Brain microvascular endothelial cell (primary cell): Measurements from ENCODE around the gene CDK16.
"Not testable (repeated sequence)": the region's sequence is repeated elsewhere in the genome, so short reads cannot be mapped to it uniquely, and the experiment has no call there.

ENCODE experiments used
- DNase-seq: peaks from one replicate; pipeline ENCODE4 v3.0.0-alpha.2; 2020
- H3K27ac ChIP-seq: fragments of 250-450 bp; sonication (Bioruptor Pico); 2 replicates; pipeline ENCODE4 v1.5.1; 2020; ENCODE audit warnings: mild to moderate bottlenecking, moderate library complexity
- H3K27me3 ChIP-seq: fragments of 250-450 bp; sonication (Bioruptor Pico); replicated peaks from 2 replicates; pipeline ENCODE4 v1.5.1; 2020; ENCODE audit warnings: mild to moderate bottlenecking
- H3K36me3 ChIP-seq: fragments of 250-450 bp; sonication (Bioruptor Pico); replicated peaks from 2 replicates; pipeline ENCODE4 v1.5.1; 2020; ENCODE audit warnings: mild to moderate bottlenecking
- H3K4me3 ChIP-seq: 2 replicates; pipeline ENCODE4 v1.5.1; 2011; ENCODE audit warnings: low read depth, mild to moderate bottlenecking, control low read depth, low read length, moderate library complexity
- CTCF ChIP-seq: IDR thresholded peaks from 2 replicates; pipeline ENCODE4 v1.5.1; 2011; ENCODE audit warnings: low read depth, mild to moderate bottlenecking, moderate library complexity, low read length, control low read depth, inconsistent platforms; ENCODE audit errors: missing control alignments
- in situ Hi-C: cut with HindIII; loops from 2 replicates; pipeline ENCODE4 v1.10.0; 2017; ENCODE audit warnings: low sequenced_read_pairs, low pct_ligation_motif_present

The CDK16 gene

DNA sequence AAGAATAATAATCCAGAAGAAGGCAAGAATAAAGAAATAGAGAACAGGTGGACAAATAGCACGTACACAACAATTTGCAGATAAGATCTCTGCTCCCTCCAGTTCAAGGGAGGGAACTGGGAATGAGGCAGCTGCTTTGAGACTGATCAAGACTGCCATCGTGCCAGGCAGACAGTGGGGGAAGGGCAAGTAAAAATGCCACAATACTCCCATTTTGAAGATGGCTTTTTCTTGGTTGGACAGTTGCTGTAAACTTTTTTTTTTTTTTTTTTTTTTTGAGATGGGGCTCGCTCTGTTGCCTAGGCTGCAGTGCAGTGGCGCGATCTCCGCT lies 31.5 kb downstream of the CDK16 start:
- Histone ChIP-seq H3K4me3 (no peak overlapping the region), H3K27me3 (no peaks in the 10 kb centered on the region), H3K27ac (no peak overlapping the region), H3K36me3 (peaks cover 7% of the 10 kb centered on the region)
- no peak for TF ChIP-seq CTCF
- DNase-seq: no peak
- in situ Hi-C loops: no loop called here

DNA sequence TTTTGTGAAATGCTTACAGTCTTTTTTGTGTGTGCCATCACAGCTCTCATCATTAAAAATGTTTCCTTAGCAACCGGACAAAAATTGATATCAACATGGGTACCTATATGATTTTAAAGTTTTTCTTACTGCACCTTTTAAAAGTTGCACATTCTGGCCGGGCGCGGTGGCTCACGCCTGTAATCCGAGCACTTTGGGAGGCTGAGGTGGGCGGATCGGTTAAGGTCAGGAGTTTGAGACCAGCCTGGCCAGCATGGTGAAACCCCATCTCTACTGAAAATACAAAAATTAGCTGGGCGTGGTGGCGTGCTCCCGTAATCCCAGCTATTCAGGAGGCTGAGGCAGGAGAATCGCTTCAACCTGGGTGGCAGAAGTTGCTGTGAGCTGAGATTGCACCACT lies 39.1 kb downstream of the CDK16 start:
- in situ Hi-C loops, H3K36me3 ChIP-seq, H3K4me3 ChIP-seq, DNase-seq, H3K27ac ChIP-seq, H3K27me3 ChIP-seq: not testable (repeated sequence)

DNA sequence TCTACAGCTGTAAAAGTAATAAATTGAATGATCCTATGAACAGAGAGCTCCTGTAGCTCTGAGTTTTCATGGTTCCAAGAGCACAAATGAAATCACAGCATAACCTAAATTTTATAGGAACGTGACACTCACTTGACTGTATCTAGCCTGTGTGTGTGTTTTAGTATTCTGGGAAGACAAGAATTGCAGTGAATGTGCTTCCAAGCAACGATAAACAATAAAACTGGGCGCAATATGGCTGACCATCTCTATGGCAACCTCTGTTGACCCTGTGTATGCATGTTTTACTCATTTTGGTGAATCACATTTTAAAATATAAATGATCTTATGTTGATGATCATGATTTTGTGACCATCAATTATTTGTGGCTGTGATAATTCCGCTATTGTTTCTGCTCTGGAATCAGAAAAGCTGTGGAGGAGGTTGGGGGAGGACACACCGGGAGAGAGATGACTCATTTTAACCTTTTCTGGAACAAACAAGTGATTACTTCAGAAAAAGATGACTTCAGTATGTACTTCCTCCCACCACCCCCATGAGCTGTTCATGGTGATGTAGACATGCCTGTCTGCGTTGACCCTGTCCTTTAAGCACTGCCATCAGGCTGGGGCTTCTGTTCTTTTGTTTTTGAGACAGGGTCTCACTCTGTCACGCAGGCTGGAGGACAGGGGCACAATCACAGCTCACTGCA lies 46.1 kb downstream of the CDK16 start:
- DNase-seq: peak; percentile 47
- Histone ChIP-seq H3K36me3 (no peaks in the 10 kb centered on the region), H3K4me3 (no peak overlapping the region), H3K27ac (no peak overlapping the region), H3K27me3 (no peaks in the 10 kb centered on the region)
- no peak for TF ChIP-seq CTCF
- in situ Hi-C loops: no loop called here

DNA sequence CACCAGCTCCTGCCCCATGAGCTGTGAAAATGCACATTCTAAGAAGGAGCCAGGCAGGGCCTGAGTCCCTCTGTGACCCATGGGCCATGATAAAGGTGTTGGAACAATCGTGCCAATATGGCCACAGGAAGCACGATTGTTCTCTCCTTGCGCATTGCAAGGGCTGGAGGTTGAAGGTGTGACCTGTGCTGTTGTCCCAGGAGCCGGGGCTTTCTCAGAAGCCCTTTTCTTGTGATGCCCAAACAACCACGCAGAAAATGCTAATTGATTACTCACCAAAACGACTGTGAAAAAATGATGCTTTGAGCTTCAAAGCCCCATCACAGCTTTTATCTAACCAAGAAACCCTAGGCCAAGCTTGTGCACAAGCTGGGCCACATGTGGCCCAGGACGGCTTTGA lies 48.2 kb downstream of the CDK16 start:
- H3K27me3 ChIP-seq: no peaks in the 10 kb centered on the region
- in situ Hi-C loops: no loop called here
- TF ChIP-seq CTCF: no peak

GRCh38 chrX:47272013-47272408 lies 53.5 kb downstream of the CDK16 start:
- H3K36me3 ChIP-seq: no peaks in the 10 kb centered on the region
- in situ Hi-C loops: no loop called here
- H3K27ac ChIP-seq: no peak overlapping the region
- TF ChIP-seq CTCF: no peak
- H3K4me3 ChIP-seq: no peak overlapping the region
- H3K27me3 ChIP-seq: no peaks in the 10 kb centered on the region
- DNase-seq: no peak

More for the DNA sequence above, 48.2 kb downstream of the CDK16 start:
- Histone ChIP-seq H3K4me3 (no peak overlapping the region), H3K27ac (no peak overlapping the region), H3K36me3 (no peaks in the 10 kb centered on the region)
- no peak for DNase-seq

GRCh38 chrX:47273011-47273730 lies 54.7 kb downstream of the CDK16 start:
- Histone ChIP-seq H3K4me3 (no peak overlapping the region), H3K27ac (no peak overlapping the region), H3K27me3 (no peaks in the 10 kb centered on the region), H3K36me3 (no peaks in the 10 kb centered on the region)
- no peak for TF ChIP-seq CTCF
- no peak for DNase-seq
- in situ Hi-C loops: no loop called here
